Stimulated activated CD4-positive, alpha-beta T cell treated with anti-CD3 and anti-CD28 coated beads, Interleukin-12 subunit alpha, Interleukin-12 subunit beta, amount 100 ng/mL, for 24 hours (primary cell): ENCODE measurements around the gene DGLUCY.
"Not testable (repeated sequence)": the region's sequence is repeated elsewhere in the genome, so short reads cannot be mapped to it uniquely, and the experiment has no call there.

Experiments used
- DNase-seq, 2 experiments: peaks; one replicate each; pipeline ENCODE4 v3.0.0-alpha.2; 2020; ENCODE audit warnings: low read depth in 2 of 2

The DGLUCY gene

GRCh38 chr14:91167380-91167770 is 53.5 kb downstream of the DGLUCY start:
- DNase-seq = no peak

- DNase-seq = no peak
These were observed 56.1 kb downstream of the DGLUCY start for GRCh38 chr14:91169951-91170350.

GRCh38 chr14:91170504-91171121 is 56.7 kb downstream of the DGLUCY start:
- no peak for DNase-seq

GRCh38 chr14:91171291-91171690 is 57.4 kb downstream of the DGLUCY start:
- DNase-seq = no peak

GRCh38 chr14:91173221-91173670 is 59.4 kb downstream of the DGLUCY start:
- peak; percentile 57 to 76 for DNase-seq

GRCh38 chr14:91173904-91174303 is 60.0 kb downstream of the DGLUCY start:
- DNase-seq = no peak

- DNase-seq = no peak
These were observed 61.7 kb downstream of the DGLUCY start for GRCh38 chr14:91175291-91176201.

GRCh38 chr14:91177073-91178034 is 63.5 kb downstream of the DGLUCY start:
- DNase-seq = peak; percentile 34 to 51

GRCh38 chr14:91180611-91181010 is 66.7 kb downstream of the DGLUCY start:
- no peak for DNase-seq

- not testable (repeated sequence) for DNase-seq
These were observed 68.9 kb downstream of the DGLUCY start for GRCh38 chr14:91182753-91183152.

- DNase-seq = no peak
These were observed 70.7 kb downstream of the DGLUCY start for GRCh38 chr14:91184559-91184958.

GRCh38 chr14:91185721-91186120 is 71.8 kb downstream of the DGLUCY start:
- no peak for DNase-seq

- DNase-seq = no peak
These were observed 72.7 kb downstream of the DGLUCY start for GRCh38 chr14:91186515-91187066.

- DNase-seq = no peak
These were observed 73.4 kb downstream of the DGLUCY start for GRCh38 chr14:91187271-91187670.

- no peak for DNase-seq
These were observed 77.0 kb downstream of the DGLUCY start for GRCh38 chr14:91190853-91191252.

- no peak for DNase-seq
These were observed 79.2 kb downstream of the DGLUCY start for GRCh38 chr14:91193069-91193468.

- DNase-seq = no peak
These were observed 82.0 kb downstream of the DGLUCY start for GRCh38 chr14:91195881-91196280.

GRCh38 chr14:91197631-91198030 is 83.8 kb downstream of the DGLUCY start:
- no peak for DNase-seq

- DNase-seq = not testable (repeated sequence)
These were observed 86.9 kb downstream of the DGLUCY start for GRCh38 chr14:91200802-91201201.

- DNase-seq = no peak
These were observed 88.5 kb downstream of the DGLUCY start for GRCh38 chr14:91202234-91202974.

- DNase-seq = no peak
These were observed 90.8 kb downstream of the DGLUCY start for GRCh38 chr14:91204657-91205056.
